Thyroid gland (tissue), 4 donors: Measurements from ENCODE around the gene TCHH.

Experiments
- CTCF ChIP-seq, 6 experiments: fragments of 200-600 bp in 3 of 6; fragments of 450-650 bp in 3 of 6; sonication (generic) in 3 of 6; IDR thresholded peaks; one replicate each; pipeline ENCODE4 v1.5.1; 2016 to 2019; ENCODE audit warnings: antibody characterized with exemption in 6 of 6, mild to moderate bottlenecking in 2 of 6, inconsistent platforms in 1 of 6, moderate library complexity in 1 of 6
- POLR2A ChIP-seq, 2 donors: fragments of 450-650 bp; IDR thresholded peaks; one replicate each; pipeline ENCODE4 v1.6.1; 2017; ENCODE audit warnings: antibody characterized with exemption in 2 of 2, mild to moderate bottlenecking in 2 of 2, moderate library complexity in 1 of 2

DNA sequence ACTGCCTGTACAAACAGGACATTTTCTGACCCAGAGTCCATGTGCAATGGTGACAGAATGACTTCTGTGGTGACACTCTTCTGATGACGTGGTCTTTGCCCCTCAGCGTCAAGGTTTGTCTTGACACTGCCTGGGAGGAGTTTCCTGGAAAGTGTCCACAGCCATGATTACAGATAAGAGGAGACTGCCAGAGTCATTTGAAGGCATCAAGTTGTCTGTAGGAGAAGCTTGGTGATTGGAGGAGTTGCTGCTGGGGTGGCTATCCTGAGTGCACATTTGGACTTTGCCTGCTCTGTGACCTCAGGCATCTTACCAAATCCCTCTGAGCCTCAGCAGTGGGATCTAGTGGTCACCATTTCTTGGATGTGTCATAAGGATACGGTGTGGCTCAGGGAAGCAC lies 44.1 kb downstream of the TCHH start:
- no peak for TF ChIP-seq CTCF (IDR thresholded peaks at IDR 0.05)
- no peak for TF ChIP-seq POLR2A (IDR thresholded peaks at IDR 0.05)
